MCF 10A (cell line): ENCODE results near the gene PER2. TPM values are rescaled to one million over a fixed set of nuclear protein-coding genes. Genes with fewer than 3 reads are reported as not detected.

Experiments
- BruUV-seq: library from RNA; stranded (reverse); fragments of 400-500 nt; replicated peaks from 2 replicates; lab custom pipeline; 2021; lab: Mats Ljungman, UMichigan
- CTCF ChIA-PET: fragments of 300-600 bp; sonication (Branson Sonifier 250); formaldehyde crosslinking; extraction: SDS; loops from one replicate; lab custom pipeline; 2021; ENCODE audit warnings: antibody characterized with exemption, inconsistent platforms; lab: Yijun Ruan, JAX
- POLR2A ChIA-PET: fragments of 300-600, 350-650 bp; sonication (Branson Sonifier 250); formaldehyde crosslinking; extraction: SDS; loops from one replicate; lab custom pipeline; 2020; ENCODE audit warnings: antibody characterized with exemption, inconsistent platforms; lab: Yijun Ruan, JAX
- DNase-seq: peaks from one replicate; pipeline ENCODE4 v3.0.0-alpha.2; 2018; ENCODE audit not compliant: unreplicated experiment
- H3K27ac Mint-ChIP-seq: one replicate; pipeline ENCODE4 v1.8.0; 2022; ENCODE audit warnings: mild to moderate bottlenecking, low read depth, mixed read lengths; ENCODE audit not compliant: unreplicated experiment
- H3K27me3 Mint-ChIP-seq: one replicate; pipeline ENCODE4 v1.8.0; 2022; ENCODE audit warnings: mixed read lengths; ENCODE audit not compliant: insufficient read depth, unreplicated experiment
- H3K36me3 Mint-ChIP-seq: one replicate; pipeline ENCODE4 v1.8.0; 2022; ENCODE audit warnings: mild to moderate bottlenecking, moderate library complexity, mixed read lengths; ENCODE audit not compliant: insufficient read depth, unreplicated experiment
- H3K4me1 Mint-ChIP-seq: one replicate; pipeline ENCODE4 v1.8.0; 2022; ENCODE audit warnings: mixed read lengths; ENCODE audit not compliant: insufficient read depth, unreplicated experiment
- H3K4me3 Mint-ChIP-seq: one replicate; pipeline ENCODE4 v1.8.0; 2022; ENCODE audit warnings: mild to moderate bottlenecking, moderate library complexity, mixed read lengths; ENCODE audit not compliant: unreplicated experiment
- H3K9me3 Mint-ChIP-seq: one replicate; pipeline ENCODE4 v1.8.0; 2022; ENCODE audit warnings: mixed read lengths; ENCODE audit not compliant: unreplicated experiment
- intact Hi-C: fragments of 100-400 bp; cut with micrococcal nuclease; formaldehyde crosslinking; loops from 2 replicates; pipeline ENCODE4 v1.14.1; 2022
- total RNA-seq: library from RNA; stranded (reverse); gene quantifications from 2 replicates; pipeline ENCODE4 v1.2.3, GENCODE V29; 2022
- TF ChIP-seq, protein P1 (sequence below): fragments of 200-600 bp; IDR thresholded peaks from one replicate; pipeline ENCODE4 v1.8.0; 2022; ENCODE audit warnings: antibody characterized with exemption, mild to moderate bottlenecking; ENCODE audit not compliant: unreplicated experiment

Gene PER2
- total RNA-seq, 1 experiment from 2014 or later = 8.9 TPM

GRCh38 chr2:238227587-238228032 is 60.8 kb downstream of the PER2 start:
- Mint-ChIP-seq H3K9me3 (no peaks in the 10 kb centered on the region), H3K4me1 (peaks cover 7% of the 10 kb centered on the region), H3K36me3 (no peaks in the 10 kb centered on the region), H3K27me3 (peaks cover 13% of the 10 kb centered on the region), H3K4me3 (no peak overlapping the region), H3K27ac (no peak overlapping the region)
- BruUV-seq = no TSS peak
- no peak for DNase-seq
- TF ChIP-seq, protein P1, sequence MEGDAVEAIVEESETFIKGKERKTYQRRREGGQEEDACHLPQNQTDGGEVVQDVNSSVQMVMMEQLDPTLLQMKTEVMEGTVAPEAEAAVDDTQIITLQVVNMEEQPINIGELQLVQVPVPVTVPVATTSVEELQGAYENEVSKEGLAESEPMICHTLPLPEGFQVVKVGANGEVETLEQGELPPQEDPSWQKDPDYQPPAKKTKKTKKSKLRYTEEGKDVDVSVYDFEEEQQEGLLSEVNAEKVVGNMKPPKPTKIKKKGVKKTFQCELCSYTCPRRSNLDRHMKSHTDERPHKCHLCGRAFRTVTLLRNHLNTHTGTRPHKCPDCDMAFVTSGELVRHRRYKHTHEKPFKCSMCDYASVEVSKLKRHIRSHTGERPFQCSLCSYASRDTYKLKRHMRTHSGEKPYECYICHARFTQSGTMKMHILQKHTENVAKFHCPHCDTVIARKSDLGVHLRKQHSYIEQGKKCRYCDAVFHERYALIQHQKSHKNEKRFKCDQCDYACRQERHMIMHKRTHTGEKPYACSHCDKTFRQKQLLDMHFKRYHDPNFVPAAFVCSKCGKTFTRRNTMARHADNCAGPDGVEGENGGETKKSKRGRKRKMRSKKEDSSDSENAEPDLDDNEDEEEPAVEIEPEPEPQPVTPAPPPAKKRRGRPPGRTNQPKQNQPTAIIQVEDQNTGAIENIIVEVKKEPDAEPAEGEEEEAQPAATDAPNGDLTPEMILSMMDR = no peak
- POLR2A ChIA-PET = interaction anchor here (0.6 kb wide), 1 partner anchor 18 kb away, joined by 3 read pairs; no protein-coding TSS in a partner anchor
- intact Hi-C loops = no loop called here
- CTCF ChIA-PET = interaction anchor here (0.8 kb wide), 1 partner anchor 36 kb away, joined by 4 read pairs; no protein-coding TSS in a partner anchor

- POLR2A ChIA-PET = interaction anchor here (0.6 to 0.7 kb wide), 2 partner anchors 10 to 17 kb away, joined by 3 read pairs; no protein-coding TSS in a partner anchor
- no peak for DNase-seq
- Mint-ChIP-seq H3K4me1 (peaks cover 7% of the 10 kb centered on the region), H3K9me3 (no peaks in the 10 kb centered on the region), H3K27ac (no peak overlapping the region), H3K4me3 (no peak overlapping the region), H3K36me3 (no peaks in the 10 kb centered on the region), H3K27me3 (peaks cover 13% of the 10 kb centered on the region)
- BruUV-seq = no TSS peak
- TF ChIP-seq, protein P1 = no peak
- CTCF ChIA-PET = interaction anchor here (0.8 kb wide), 1 partner anchor 37 kb away, joined by 4 read pairs; no protein-coding TSS in a partner anchor
- intact Hi-C loops = no loop called here
Observed at GRCh38 chr2:238226698-238227586, 61.5 kb downstream of the PER2 start.

GRCh38 chr2:238225911-238226697 is 62.3 kb downstream of the PER2 start:
- intact Hi-C loops = no loop called here

More at GRCh38 chr2:238225911-238226697, 62.3 kb downstream of the PER2 start:
- no peaks in the 10 kb centered on the region for H3K9me3 Mint-ChIP-seq
- TF ChIP-seq, protein P1 = no peak
- no peak for DNase-seq
- BruUV-seq = no TSS peak
- POLR2A ChIA-PET = interaction anchor here (1.4 kb wide), 1 partner anchor 23 kb away, joined by 6 read pairs; the partner anchor contains the start of gene ILKAP
- H3K27ac Mint-ChIP-seq = no peak overlapping the region
- CTCF ChIA-PET = interaction anchor here (0.8 kb wide), 1 partner anchor 115 kb away, joined by 3 read pairs; no protein-coding TSS in a partner anchor
- H3K4me3 Mint-ChIP-seq = no peak overlapping the region
- peaks cover 13% of the 10 kb centered on the region for H3K27me3 Mint-ChIP-seq
- peaks cover 7% of the 10 kb centered on the region for H3K4me1 Mint-ChIP-seq
- no peaks in the 10 kb centered on the region for H3K36me3 Mint-ChIP-seq
